GM04504 (cell line): ENCODE results near the gene KLRF1.
"Not testable (repeated sequence)": the region's sequence is repeated elsewhere in the genome, so short reads cannot be mapped to it uniquely, and the experiment has no call there.

ENCODE experiments used
- DNase-seq: peaks from one replicate; pipeline ENCODE4 v3.0.0-alpha.2; 2012; ENCODE audit warnings: low read depth

Gene KLRF1

GRCh38 chr12:9870286-9870866, 43.1 kb downstream of the KLRF1 start:
- no peak for DNase-seq

GRCh38 chr12:9872162-9872561, 44.9 kb downstream of the KLRF1 start:
- no peak for DNase-seq

- no peak for DNase-seq
These were observed 45.5 kb downstream of the KLRF1 start for GRCh38 chr12:9872742-9873141.

- not testable (repeated sequence) for DNase-seq
These were observed 48.8 kb downstream of the KLRF1 start for GRCh38 chr12:9876120-9876519.

GRCh38 chr12:9880532-9881078, 53.3 kb downstream of the KLRF1 start:
- no peak for DNase-seq

- no peak for DNase-seq
These were observed 54.0 kb downstream of the KLRF1 start, which contains the start of gene KLRF2 for GRCh38 chr12:9881246-9881645. KLRF2 (plus strand) TSS chr12:9881489; CDS start chr12:9881596, 107 bp downstream.

GRCh38 chr12:9881988-9882387, 54.7 kb downstream of the KLRF1 start:
- DNase-seq: no peak

- no peak for DNase-seq
These were observed 55.9 kb downstream of the KLRF1 start for GRCh38 chr12:9883175-9883574.

GRCh38 chr12:9888665-9889273, 61.5 kb downstream of the KLRF1 start:
- DNase-seq: no peak
